Natural killer cell treated with Interleukin-12 subunit alpha and Interleukin-12 subunit beta and Interleukin-15 and Interleukin-18, amount 100 ng/mL, for 72 hours (primary cell): ENCODE results near the gene XCR1. TPM values are rescaled to one million over a fixed set of nuclear protein-coding genes. Genes with fewer than 3 reads are reported as not detected.
A peak's percentile ranks its signal among the peaks of the same experiment; 100 is the strongest.

ENCODE experiments used
- ATAC-seq, 2 donors: fragments of 150-1000 bp; cut with Tn5 transposase in 1 of 2; sonication (Bioruptor Pico), chemical (Tn5 transposase) in 1 of 2; 2 replicates each; pipeline ENCODE4 v1.10.0; 2021
- DNase-seq: peaks from one replicate; pipeline ENCODE4 v3.0.0; 2022; ENCODE audit warnings: low spot score
- H3K27ac Mint-ChIP-seq, 2 donors: 1 replicate in 1 of 2; 2 replicates in 1 of 2; pipeline ENCODE4 v1.8.0; 2022; ENCODE audit warnings: mixed read lengths in 2 of 2, mild to moderate bottlenecking in 1 of 2, moderate library complexity in 1 of 2
- H3K27me3 Mint-ChIP-seq, 2 donors: 1 replicate in 1 of 2; 2 replicates in 1 of 2; pipeline ENCODE4 v1.8.0; 2022; ENCODE audit warnings: mixed read lengths in 2 of 2
- H3K36me3 Mint-ChIP-seq: one replicate; pipeline ENCODE4 v1.8.0; 2022; ENCODE audit warnings: mixed read lengths
- H3K4me1 Mint-ChIP-seq, 2 donors: 1 replicate in 1 of 2; 2 replicates in 1 of 2; pipeline ENCODE4 v1.8.0; 2022; ENCODE audit warnings: low read depth in 2 of 2, mixed read lengths in 2 of 2, mild to moderate bottlenecking in 1 of 2
- H3K4me3 Mint-ChIP-seq: one replicate; pipeline ENCODE4 v1.8.0; 2022; ENCODE audit warnings: mixed read lengths
- H3K9me3 Mint-ChIP-seq: 2 replicates; pipeline ENCODE4 v1.8.0; 2022; ENCODE audit warnings: mixed read lengths
- total RNA-seq, 2 donors: library from RNA; stranded (reverse); gene quantifications; one replicate each; pipeline ENCODE4 v1.2.3, GENCODE V29; 2022

The XCR1 gene
- total RNA-seq, 2 donors from 2014 or later = not detected

GRCh38 chr3:46030626-46031025 is 3.3 kb upstream of the XCR1 start:
- DNase-seq = no peak
- H3K36me3 Mint-ChIP-seq = peaks cover 5% of the 10 kb centered on the region
- H3K27me3 Mint-ChIP-seq = peaks cover 0 to 5% of the 10 kb centered on the region in 2 donors
- no peak overlapping the region for H3K27ac Mint-ChIP-seq
- peaks cover 4% of the 10 kb centered on the region for H3K9me3 Mint-ChIP-seq
- H3K4me1 Mint-ChIP-seq = peaks cover 0 to 4% of the 10 kb centered on the region in 2 donors
- no peak overlapping the region for H3K4me3 Mint-ChIP-seq
- no peak for ATAC-seq

GRCh38 chr3:46029953-46030543 is 2.8 kb upstream of the XCR1 start:
- Mint-ChIP-seq H3K4me1 (peaks cover 0 to 4% of the 10 kb centered on the region in 2 donors), H3K27ac (no peak overlapping the region), H3K36me3 (peaks cover 5% of the 10 kb centered on the region), H3K9me3 (peaks cover 4% of the 10 kb centered on the region), H3K27me3 (peaks cover 0 to 5% of the 10 kb centered on the region in 2 donors), H3K4me3 (no peak overlapping the region)
- no peak for ATAC-seq
- no peak for DNase-seq

- Mint-ChIP-seq H3K9me3 (peaks cover 4% of the 10 kb centered on the region), H3K27ac (no peak overlapping the region), H3K36me3 (peaks cover 5% of the 10 kb centered on the region), H3K4me1 (peaks cover 0 to 4% of the 10 kb centered on the region in 2 donors), H3K27me3 (peaks cover 5 to 6% of the 10 kb centered on the region in 2 donors), H3K4me3 (no peak overlapping the region)
- no peak for ATAC-seq
- no peak for DNase-seq
Observed at GRCh38 chr3:46027736-46028397, 584 bp upstream of the XCR1 start.

GRCh38 chr3:46025139-46025538 is 2.1 kb downstream of the XCR1 start:
- Mint-ChIP-seq H3K36me3 (peaks cover 5% of the 10 kb centered on the region), H3K9me3 (peaks cover 4% of the 10 kb centered on the region), H3K4me3 (no peak overlapping the region)

GRCh38 chr3:46024131-46024530 is 3.2 kb downstream of the XCR1 start:
- H3K4me1 Mint-ChIP-seq = peaks cover 0 to 14% of the 10 kb centered on the region in 2 donors
- no peak for ATAC-seq
- no peak for DNase-seq

More at GRCh38 chr3:46025139-46025538, 2.1 kb downstream of the XCR1 start:
- no peak for DNase-seq
- H3K4me1 Mint-ChIP-seq = peaks cover 0 to 10% of the 10 kb centered on the region in 2 donors
- H3K27me3 Mint-ChIP-seq = peaks cover 13 to 25% of the 10 kb centered on the region in 2 donors
- no peak overlapping the region for H3K27ac Mint-ChIP-seq
- ATAC-seq = no peak

GRCh38 chr3:46022909-46023785 is 4.1 kb downstream of the XCR1 start:
- H3K4me1 Mint-ChIP-seq = peaks cover 0 to 14% of the 10 kb centered on the region in 2 donors
- H3K36me3 Mint-ChIP-seq = peaks cover 5% of the 10 kb centered on the region
- peaks cover 13 to 33% of the 10 kb centered on the region in 2 donors for H3K27me3 Mint-ChIP-seq
- DNase-seq (no peak), ATAC-seq (no peak)
- H3K27ac Mint-ChIP-seq = no peak overlapping the region
- H3K4me3 Mint-ChIP-seq = no peak overlapping the region
- peaks cover 4% of the 10 kb centered on the region for H3K9me3 Mint-ChIP-seq

More at GRCh38 chr3:46024131-46024530, 3.2 kb downstream of the XCR1 start:
- Mint-ChIP-seq H3K27ac (no peak overlapping the region), H3K36me3 (peaks cover 5% of the 10 kb centered on the region), H3K9me3 (peaks cover 4% of the 10 kb centered on the region), H3K27me3 (peaks cover 13 to 31% of the 10 kb centered on the region in 2 donors), H3K4me3 (no peak overlapping the region)

GRCh38 chr3:46021516-46021915 is 5.8 kb downstream of the XCR1 start:
- no peak overlapping the region for H3K4me3 Mint-ChIP-seq
- no peak for ATAC-seq

GRCh38 chr3:46020766-46021510 is 6.3 kb downstream of the XCR1 start:
- Mint-ChIP-seq H3K4me1 (peaks cover 7 to 24% of the 10 kb centered on the region in 2 donors), H3K27me3 (peaks cover 13 to 49% of the 10 kb centered on the region in 2 donors), H3K36me3 (no peaks in the 10 kb centered on the region), H3K27ac (peak overlapping the region in 1 of 2 donors; percentile 68), H3K4me3 (no peak overlapping the region), H3K9me3 (no peaks in the 10 kb centered on the region)
- ATAC-seq (no peak), DNase-seq (no peak)

More at GRCh38 chr3:46021516-46021915, 5.8 kb downstream of the XCR1 start:
- no peak for DNase-seq
- no peaks in the 10 kb centered on the region for H3K9me3 Mint-ChIP-seq
- H3K4me1 Mint-ChIP-seq = peaks cover 7 to 24% of the 10 kb centered on the region in 2 donors
- H3K36me3 Mint-ChIP-seq = no peaks in the 10 kb centered on the region
- H3K27ac Mint-ChIP-seq = peak overlapping the region in 1 of 2 donors; percentile 68
- H3K27me3 Mint-ChIP-seq = peaks cover 8 to 45% of the 10 kb centered on the region in 2 donors

- Mint-ChIP-seq H3K27me3 (peaks cover 22 to 53% of the 10 kb centered on the region in 2 donors), H3K4me1 (peaks cover 7 to 24% of the 10 kb centered on the region in 2 donors), H3K27ac (no peak overlapping the region), H3K4me3 (no peak overlapping the region), H3K36me3 (no peaks in the 10 kb centered on the region), H3K9me3 (no peaks in the 10 kb centered on the region)
- ATAC-seq = no peak
- no peak for DNase-seq
Observed at GRCh38 chr3:46019707-46020106, 7.6 kb downstream of the XCR1 start.

GRCh38 chr3:46017720-46018119 is 9.6 kb downstream of the XCR1 start:
- H3K4me1 Mint-ChIP-seq = peaks cover 20 to 38% of the 10 kb centered on the region in 2 donors
- H3K27me3 Mint-ChIP-seq = peaks cover 24 to 54% of the 10 kb centered on the region in 2 donors
- H3K4me3 Mint-ChIP-seq = no peak overlapping the region
- no peaks in the 10 kb centered on the region for H3K36me3 Mint-ChIP-seq
- DNase-seq (peak; percentile 77), ATAC-seq (peak; percentile 83)
- peak overlapping the region in 1 of 2 donors; percentile 33 for H3K27ac Mint-ChIP-seq
- no peaks in the 10 kb centered on the region for H3K9me3 Mint-ChIP-seq

- peaks cover 29 to 51% of the 10 kb centered on the region in 2 donors for H3K27me3 Mint-ChIP-seq
- peaks cover 34 to 44% of the 10 kb centered on the region in 2 donors for H3K4me1 Mint-ChIP-seq
Observed at GRCh38 chr3:46013316-46014094, 13.8 kb downstream of the XCR1 start.

GRCh38 chr3:46012246-46012645 is 15.0 kb downstream of the XCR1 start:
- no peak overlapping the region for H3K4me3 Mint-ChIP-seq
- DNase-seq (no peak), ATAC-seq (no peak)
- peak overlapping the region in 1 of 2 donors; percentile 27 for H3K27ac Mint-ChIP-seq
- no peaks in the 10 kb centered on the region for H3K36me3 Mint-ChIP-seq
- no peaks in the 10 kb centered on the region for H3K9me3 Mint-ChIP-seq
- H3K4me1 Mint-ChIP-seq = peaks cover 30 to 35% of the 10 kb centered on the region in 2 donors
- peaks cover 29 to 42% of the 10 kb centered on the region in 2 donors for H3K27me3 Mint-ChIP-seq

More at GRCh38 chr3:46013316-46014094, 13.8 kb downstream of the XCR1 start:
- no peaks in the 10 kb centered on the region for H3K36me3 Mint-ChIP-seq
- no peak overlapping the region for H3K4me3 Mint-ChIP-seq
- peak overlapping the region in 1 of 2 donors; percentile 43 for H3K27ac Mint-ChIP-seq
- DNase-seq = no peak
- no peaks in the 10 kb centered on the region for H3K9me3 Mint-ChIP-seq
- peak; percentile 57 to 59 for ATAC-seq
